ENCODE data around the gene CLCA4. TPM values are rescaled to one million over a fixed set of nuclear protein-coding genes. Genes with fewer than 3 reads are reported as not detected.

Gene CLCA4
- total and polyA plus RNA-seq, 5 donors = 0.07 to 0.11 TPM; not detected in 3

GRCh38 chr1:86618358-86618757, 71.5 kb downstream of the CLCA4 start:
- Histone ChIP-seq H3K4me1 (ENCODE audit: control insufficient read depth, insufficient read depth, low read length) (no peaks in the 10 kb centered on the region), H3K4me3 (ENCODE audit: low read length) (no peak overlapping the region), H3K27me3 (ENCODE audit: control insufficient read depth, insufficient read depth) (no peaks in the 10 kb centered on the region), H3K9me3 (ENCODE audit: control insufficient read depth, low read length) (no peaks in the 10 kb centered on the region), H3K27ac (ENCODE audit: low read length) (no peak overlapping the region)
- DNase-seq = no peak
- intact Hi-C loops (cut with DNase I) = no loop called here
- no peak for ATAC-seq

- Histone ChIP-seq H3K9me3 (ENCODE audit: control insufficient read depth, low read length) (no peaks in the 10 kb centered on the region), H3K27me3 (ENCODE audit: control insufficient read depth, insufficient read depth) (no peaks in the 10 kb centered on the region), H3K4me3 (ENCODE audit: low read length) (no peak overlapping the region), H3K4me1 (ENCODE audit: control insufficient read depth, insufficient read depth, low read length) (no peaks in the 10 kb centered on the region), H3K27ac (ENCODE audit: low read length) (no peak overlapping the region)
- 88% methylated on average over 4 of the region's 4 CpGs for WGBS
- DNase-seq = no peak
- no peak for ATAC-seq
- intact Hi-C loops (cut with DNase I) = no loop called here
Measured at GRCh38 chr1:86619313-86619712, 72.4 kb downstream of the CLCA4 start.

- H3K4me1 ChIP-seq (ENCODE audit: control insufficient read depth, insufficient read depth, low read length) = no peaks in the 10 kb centered on the region
- no peak for DNase-seq
- ATAC-seq = no peak
- intact Hi-C loops (cut with DNase I) = no loop called here
- no peaks in the 10 kb centered on the region for H3K9me3 ChIP-seq (ENCODE audit: control insufficient read depth, low read length)
- H3K4me3 ChIP-seq (ENCODE audit: low read length) = no peak overlapping the region
- no peaks in the 10 kb centered on the region for H3K27me3 ChIP-seq (ENCODE audit: control insufficient read depth, insufficient read depth)
- 48% methylated on average over 1 of the region's 1 CpG for WGBS
- H3K27ac ChIP-seq (ENCODE audit: low read length) = no peak overlapping the region
Measured at GRCh38 chr1:86621286-86621685, 74.4 kb downstream of the CLCA4 start.

Other genes with a start within 250 kb of the CLCA4 start
- 10 to 100 TPM in 3 of 4 donors, 1 to 10 TPM in 1; 9.9 to 17.1 (median 12.4) TPM for gene ODF2L, start 150.8 kb upstream of the CLCA4 start, total RNA-seq
- 12.8 TPM for gene ODF2L, start 150.8 kb upstream of the CLCA4 start, polyA plus RNA-seq
- not detected for gene CLCA2, start 122.9 kb upstream of the CLCA4 start, total RNA-seq
- gene CLCA2, start 122.9 kb upstream of the CLCA4 start, polyA plus RNA-seq = not detected
- not detected for gene CLCA1, start 78.2 kb upstream of the CLCA4 start, total RNA-seq
- gene CLCA1, start 78.2 kb upstream of the CLCA4 start, polyA plus RNA-seq = not detected
- 100 to 1,000 TPM in 3 of 4 donors, 10 to 100 TPM in 1; 99.2 to 103 (median 102) TPM for gene SH3GLB1, start 157.5 kb downstream of the CLCA4 start, total RNA-seq
- gene SH3GLB1, start 157.5 kb downstream of the CLCA4 start, polyA plus RNA-seq = 38.8 TPM